GM12878 (cell line): ENCODE data around the gene NAA35. TPM values are rescaled to one million over a fixed set of nuclear protein-coding genes. Genes with fewer than 3 reads are reported as not detected.

Source experiments
- ATAC-seq: fragments of 200-7000 bp; cut with Tn5 transposase; 3 replicates; pipeline ENCODE4 v1.9.1; 2020; ENCODE audit warnings: mild to moderate bottlenecking, moderate library complexity
- BruUV-seq: library from RNA; stranded (reverse); fragments of 400-500 nt; replicated peaks from 2 replicates; lab custom pipeline; 2021; lab: Mats Ljungman, UMichigan
- CTCF ChIA-PET: fragments of 300-600 bp; sonication (Branson Sonifier 250); formaldehyde crosslinking; extraction: SDS; loops from one replicate; lab custom pipeline; 2021; ENCODE audit warnings: inconsistent platforms; lab: Yijun Ruan, JAX
- POLR2A ChIA-PET: fragments of 350-600 bp; formaldehyde crosslinking; extraction: SDS; loops from one replicate; lab custom pipeline; 2021; ENCODE audit warnings: inconsistent platforms; lab: Charles Lee
- RAD21 ChIA-PET: fragments of 300-600 bp; sonication (Branson Sonifier 250); formaldehyde crosslinking; loops from one replicate; lab custom pipeline; 2023; ENCODE audit warnings: antibody characterized with exemption; ENCODE audit not compliant: unreplicated experiment; lab: Charles Lee
- SMC1A ChIA-PET: fragments of 300-600 bp; sonication (Branson Sonifier 250); formaldehyde crosslinking; loops from one replicate; lab custom pipeline; 2023; ENCODE audit not compliant: unreplicated experiment, uncharacterized antibody; lab: Charles Lee
- DNase-seq: peaks from one replicate; pipeline ENCODE4 v3.0.0-alpha.2; 2011; ENCODE audit warnings: low read depth, low spot score
- FAIRE-seq: peaks from 3 replicates; lab custom pipeline; 2011; peaks lifted over from hg19 to GRCh38; lab: Jason Lieb, UNC
- H2AFZ ChIP-seq: 2 replicates; pipeline ENCODE4 v1.6.0; 2011; ENCODE audit warnings: low read depth, low read length, control low read depth; ENCODE audit not compliant: control insufficient read depth
- H3K27ac ChIP-seq: 2 replicates; pipeline ENCODE4 v1.5.1; 2011; ENCODE audit warnings: control low read depth; ENCODE audit not compliant: control insufficient read depth, insufficient read depth
- H3K27me3 ChIP-seq, 2 experiments: replicated peaks in 1 of 2; 2 replicates each; pipeline versions ENCODE4 v1.6.0 to v1.6.1; 2011; ENCODE audit warnings: low read length in 1 of 2; ENCODE audit not compliant: control insufficient read depth in 2 of 2, insufficient read depth in 2 of 2
- H3K36me3 ChIP-seq, 2 experiments: 2 replicates each; pipeline ENCODE4 v1.5.1; 2011; ENCODE audit warnings: low read length in 1 of 2; ENCODE audit not compliant: control insufficient read depth in 2 of 2, insufficient read depth in 2 of 2
- H3K4me1 ChIP-seq: 2 replicates; pipeline ENCODE4 v1.6.1; 2011; ENCODE audit warnings: mild to moderate bottlenecking, low read length, moderate library complexity, mixed read lengths; ENCODE audit not compliant: control insufficient read depth, insufficient read depth
- H3K4me2 ChIP-seq: 2 replicates; pipeline ENCODE4 v1.6.0; 2011; ENCODE audit warnings: control low read depth; ENCODE audit not compliant: control insufficient read depth, insufficient read depth
- H3K4me3 ChIP-seq: fragments of 200-600 bp; sonication (generic); 2 replicates; pipeline ENCODE4 v1.5.1; 2016
- H3K79me2 ChIP-seq: 2 replicates; pipeline ENCODE4 v1.6.0; 2011; ENCODE audit warnings: low read length; ENCODE audit not compliant: control insufficient read depth, insufficient read depth
- H3K9ac ChIP-seq: 2 replicates; pipeline ENCODE4 v1.8.0; 2011; ENCODE audit warnings: low read length, control low read depth, mixed read lengths; ENCODE audit not compliant: control insufficient read depth, insufficient read depth
- H3K9me3 ChIP-seq: replicated peaks from 3 replicates; pipeline ENCODE4 v1.5.1; 2011; ENCODE audit warnings: mild to moderate bottlenecking, low read length; ENCODE audit not compliant: control insufficient read depth, insufficient read depth
- H4K20me1 ChIP-seq: 2 replicates; pipeline ENCODE4 v1.6.0; 2011; ENCODE audit not compliant: control insufficient read depth, insufficient read depth
- ELK1 ChIP-seq: IDR thresholded peaks from 2 replicates; pipeline ENCODE4 v1.6.1; 2012; ENCODE audit warnings: low read depth, low read length, improper control_type of control experiment
- JUNB ChIP-seq: IDR thresholded peaks from 2 replicates; pipeline ENCODE4 v1.6.1; 2016; ENCODE audit warnings: antibody characterized with exemption, mild to moderate bottlenecking
- MEF2B ChIP-seq: fragments of 450-650 bp; IDR thresholded peaks from 2 replicates; pipeline ENCODE4 v1.6.1; 2018; ENCODE audit warnings: mild to moderate bottlenecking, moderate library complexity; ENCODE audit not compliant: partially characterized antibody, poor library complexity, severe bottlenecking
- RUNX3 ChIP-seq: IDR thresholded peaks from 2 replicates; pipeline ENCODE4 v1.6.1; 2012; ENCODE audit warnings: low read length, inconsistent platforms
- WGBS: methylation state at CpG from one replicate; pipeline ENCODE4 v1.1.6; 2016; ENCODE audit warnings: low lambda C conversion rate; ENCODE audit not compliant: insufficient replicate concordance, insufficient coverage; ENCODE audit errors: missing lambda C conversion rate; 5-methylcytosine and 5-hydroxymethylcytosine counted together
- in situ Hi-C: fragments of 300-500 bp; cut with MboI; formaldehyde crosslinking; loops from 9 replicates; pipeline ENCODE4 v1.14.3; 2018; ENCODE audit warnings: mixed read lengths
- intact Hi-C: fragments of 100-400 bp; cut with micrococcal nuclease; formaldehyde crosslinking; loops from one replicate; pipeline ENCODE4 v1.14.2; 2022; ENCODE audit not compliant: unreplicated experiment
- polyA plus RNA-seq, 11 experiments: library from polyadenylated mRNA; depleted of rRNA in 4 of 11; unstranded in 6 of 11; stranded (reverse) in 5 of 11; fragments of >200 nt; fragmentation: Nextera tagmentation in 4 of 11; fragmentation: Illumina TruSeq in 1 of 11; extraction: Ambion mirVana in 4 of 11; extraction: Trizol in 1 of 11; gene quantifications; 1 replicate in 1 of 11; 2 replicates in 10 of 11; pipeline versions ENCODE4 v1.2.1 to v1.2.3, GENCODE V29; 2011 to 2016; ENCODE audit warnings: inconsistent platforms in 2 of 11, missing spikeins in 2 of 11, low read depth in 1 of 11
- total RNA-seq, 4 experiments: library from RNA; depleted of rRNA in 3 of 4; stranded (reverse); fragments of >200 nt in 3 of 4; fragmentation: Illumina TruSeq in 1 of 4; extraction: Trizol in 1 of 4; gene quantifications; 2 replicates each; pipeline versions ENCODE4 v1.2.1 to v1.2.3, GENCODE V29; 2013 to 2021

NAA35 gene
- total and polyA plus RNA-seq, 10 of the 15 experiments (the other 5 are each of a cell fraction or from before 2014, with no cell fraction given), result 15.5 to 38.0 (median 26.9) TPM

GRCh38 chr9:85944672-85945071 lies 3.7 kb downstream of the NAA35 start:
- in situ Hi-C loops, result no loop called here
- Histone ChIP-seq H3K9ac (no peak overlapping the region; the same call in 1 of the 2 replicates), H3K27me3 (no peaks in the 10 kb centered on the region), H2AFZ (no peak overlapping the region), H3K4me2 (peak overlapping the region; percentile 61), H3K4me3 (peak overlapping the region; percentile 33; the same call in 1 of the 2 replicates), H4K20me1 (no peaks in the 10 kb centered on the region), H3K4me1 (peaks cover 4% of the 10 kb centered on the region; the same call in 1 of the 2 replicates), H3K79me2 (peaks cover 73% of the 10 kb centered on the region), H3K36me3 (peaks cover 0 to 8% of the 10 kb centered on the region in 2 experiments; a peak in 2 of 4 replicates), H3K9me3 (no peaks in the 10 kb centered on the region; the same call in 2 of the 3 replicates), H3K27ac (no peak overlapping the region)
- no TSS peak for BruUV-seq
- CTCF ChIA-PET, result no interaction called here
- no peak for FAIRE-seq
- SMC1A ChIA-PET, result interaction anchor here (1.4 kb wide), 1 partner anchor 21 kb away, joined by 3 read pairs; no protein-coding TSS in a partner anchor
- ATAC-seq, result no peak
- RAD21 ChIA-PET, result no interaction called here
- 0% methylated on average over 2 of the region's 2 CpGs for WGBS
- POLR2A ChIA-PET, result no interaction called here
- TF ChIP-seq ELK1 (no peak), JUNB (no peak), RUNX3 (peak; percentile 16; the same call in 1 of the 2 replicates), MEF2B (peak; percentile 69)
- intact Hi-C loops, result loop anchor here (5.0 kb wide), 1 partner anchor 202 kb away; the partner anchor contains the start of gene AGTPBP1
- DNase-seq, result no peak
